ELF-1 (cell line): ENCODE data around the gene SMIM14.

Experiments
- DNase-seq: peaks from one replicate; pipeline ENCODE4 v3.0.0-alpha.2; 2016; ENCODE audit warnings: low read depth, low spot score

SMIM14 gene

DNA sequence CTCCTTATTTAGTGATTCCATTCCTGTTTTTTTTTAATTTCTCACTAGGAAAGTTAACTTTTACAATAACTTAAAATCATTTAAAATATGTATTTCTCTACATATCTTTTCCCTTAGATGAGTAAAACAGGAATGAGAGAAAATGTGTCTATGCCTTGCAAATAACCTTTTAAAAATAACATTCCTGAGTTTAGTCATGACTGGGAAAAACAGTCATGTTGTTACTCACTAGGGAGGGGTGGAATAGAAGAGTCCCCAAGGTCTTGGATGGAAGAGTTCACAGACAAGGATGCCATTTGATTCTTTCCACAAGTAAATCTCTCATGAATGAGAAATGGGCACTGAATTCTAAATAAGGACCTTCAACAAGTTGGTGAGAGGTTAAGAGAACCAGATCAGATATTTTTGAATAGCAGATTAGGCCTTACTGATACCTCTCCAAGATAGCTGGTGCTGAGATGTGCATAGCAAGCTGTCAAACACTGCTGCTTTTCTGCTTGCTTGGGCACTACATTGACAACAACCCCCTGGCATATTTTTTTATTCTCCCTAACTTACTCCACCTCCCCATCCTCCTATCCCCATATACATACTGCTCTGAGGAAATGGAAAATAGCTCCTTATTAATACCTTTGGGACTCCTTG, 136.5 kb downstream of the SMIM14 start:
- no peak for DNase-seq

GRCh38 chr4:39498727-39499020, 140.0 kb downstream of the SMIM14 start:
- no peak for DNase-seq

DNA sequence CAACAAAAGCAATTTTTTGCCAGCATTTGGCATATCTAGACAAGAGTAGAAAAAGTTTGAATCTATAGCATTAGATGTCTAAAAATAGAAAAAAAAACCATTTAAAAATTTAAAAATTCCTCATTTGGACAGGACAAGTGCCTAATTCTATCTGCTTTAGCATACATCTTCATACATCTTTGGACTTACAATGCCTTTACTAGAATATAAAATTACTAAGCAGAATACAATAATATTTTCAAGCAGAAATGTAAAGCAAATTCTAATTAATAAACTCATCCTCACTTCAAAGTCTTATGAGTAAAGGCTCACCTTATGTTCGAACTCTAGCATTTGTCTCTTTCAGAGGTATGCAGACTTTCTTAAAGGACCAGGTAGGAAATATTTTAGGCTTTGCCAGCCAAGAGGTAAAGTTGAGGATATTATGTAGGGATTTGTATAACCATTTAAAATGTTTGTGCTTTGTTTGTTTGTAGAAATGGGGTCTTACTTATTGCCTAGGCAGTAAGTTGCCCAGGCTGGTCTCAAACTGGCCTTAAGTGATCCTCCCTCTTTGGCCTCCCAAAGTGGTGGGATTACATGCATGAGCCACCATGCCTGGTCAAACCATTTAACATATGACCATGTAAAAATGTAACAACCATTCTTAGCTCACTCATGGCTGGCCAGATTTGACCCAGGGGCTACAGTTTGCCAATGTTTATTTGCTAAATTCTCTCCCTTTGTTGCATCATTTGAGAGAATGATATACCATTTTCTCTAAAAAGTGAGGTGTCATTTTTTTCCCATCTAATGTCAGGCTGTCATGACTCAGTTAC, 140.5 kb downstream of the SMIM14 start:
- no peak for DNase-seq
